ENCODE measurements around the gene ARHGAP12.
"Not testable (repeated sequence)": the region's sequence is repeated elsewhere in the genome, so short reads cannot be mapped to it uniquely, and the experiment has no call there.

ARHGAP12 gene

GRCh38 chr10:31774299-31774900, 154.2 kb downstream of the ARHGAP12 start:
- TF ChIP-seq ZNF274 (IDR thresholded peaks at IDR 0.05; ENCODE audit: low read depth, low read length), result no peak

GRCh38 chr10:31773749-31774298, 154.8 kb downstream of the ARHGAP12 start:
- no peak for TF ChIP-seq ZNF274 (IDR thresholded peaks at IDR 0.05; ENCODE audit: low read depth, low read length)
- H3K4me3 ChIP-seq (ENCODE audit: low read length), result no peak overlapping the region

More at GRCh38 chr10:31774299-31774900, 154.2 kb downstream of the ARHGAP12 start:
- H3K4me3 ChIP-seq (ENCODE audit: low read length), result no peak overlapping the region

GRCh38 chr10:31771331-31771831, 157.2 kb downstream of the ARHGAP12 start:
- H3K4me3 ChIP-seq (ENCODE audit: low read length), result no peak overlapping the region
- TF ChIP-seq ZNF274 (IDR thresholded peaks at IDR 0.05; ENCODE audit: low read depth, low read length), result no peak

GRCh38 chr10:31770307-31770902, 158.2 kb downstream of the ARHGAP12 start:
- no peak for TF ChIP-seq ZNF274 (IDR thresholded peaks at IDR 0.05; ENCODE audit: low read depth, low read length)
- H3K4me3 ChIP-seq (ENCODE audit: low read length), result no peak overlapping the region

GRCh38 chr10:31769564-31769963, 159.1 kb downstream of the ARHGAP12 start:
- H3K4me3 ChIP-seq (ENCODE audit: low read length), result no peak overlapping the region
- no peak for TF ChIP-seq ZNF274 (IDR thresholded peaks at IDR 0.05; ENCODE audit: low read depth, low read length)

GRCh38 chr10:31768935-31769334, 159.7 kb downstream of the ARHGAP12 start:
- H3K4me3 ChIP-seq (ENCODE audit: low read length), result not testable (repeated sequence)

GRCh38 chr10:31768467-31768866, 160.2 kb downstream of the ARHGAP12 start:
- no peak for TF ChIP-seq ZNF274 (IDR thresholded peaks at IDR 0.05; ENCODE audit: low read depth, low read length)
- H3K4me3 ChIP-seq (ENCODE audit: low read length), result no peak overlapping the region

- TF ChIP-seq ZNF274 (IDR thresholded peaks at IDR 0.05; ENCODE audit: low read depth, low read length), result no peak
- H3K4me3 ChIP-seq (ENCODE audit: low read length), result no peak overlapping the region
Observed at GRCh38 chr10:31765541-31765940, 163.1 kb downstream of the ARHGAP12 start.

GRCh38 chr10:31762316-31762715, 166.3 kb downstream of the ARHGAP12 start:
- H3K4me3 ChIP-seq (ENCODE audit: low read length), result no peak overlapping the region
- TF ChIP-seq ZNF274 (IDR thresholded peaks at IDR 0.05; ENCODE audit: low read depth, low read length), result no peak

GRCh38 chr10:31761156-31761555, 167.5 kb downstream of the ARHGAP12 start:
- no peak for TF ChIP-seq ZNF274 (IDR thresholded peaks at IDR 0.05; ENCODE audit: low read depth, low read length)
- H3K4me3 ChIP-seq (ENCODE audit: low read length), result no peak overlapping the region

- peak overlapping the region; percentile 56; the same call in 1 of the 2 replicates for H3K4me3 ChIP-seq (ENCODE audit: low read length)
- TF ChIP-seq ZNF274 (IDR thresholded peaks at IDR 0.05; ENCODE audit: low read depth, low read length), result no peak
Observed at GRCh38 chr10:31760674-31761081, 168.0 kb downstream of the ARHGAP12 start.

GRCh38 chr10:31759799-31760626, 168.6 kb downstream of the ARHGAP12 start:
- no peak for TF ChIP-seq ZNF274 (IDR thresholded peaks at IDR 0.05; ENCODE audit: low read depth, low read length)
- peak overlapping the region; percentile 94 for H3K4me3 ChIP-seq (ENCODE audit: low read length)

- TF ChIP-seq ZNF274 (IDR thresholded peaks at IDR 0.05; ENCODE audit: low read depth, low read length), result no peak
- peak overlapping the region; percentile 94 for H3K4me3 ChIP-seq (ENCODE audit: low read length)
Observed at GRCh38 chr10:31759124-31759798, 169.4 kb downstream of the ARHGAP12 start.

- no peak for TF ChIP-seq ZNF274 (IDR thresholded peaks at IDR 0.05; ENCODE audit: low read depth, low read length)
- no peak overlapping the region for H3K4me3 ChIP-seq (ENCODE audit: low read length)
Observed at GRCh38 chr10:31758495-31758894, 170.1 kb downstream of the ARHGAP12 start.

Data from GM08714 (cell line).